Measurements from ENCODE around the gene PCLAF.

GRCh38 chr15:64373360-64373759 is 7.9 kb downstream of the PCLAF start:
- TF ChIP-seq CTCF (IDR thresholded peaks at IDR 0.05) (no peak), POLR2A (IDR thresholded peaks at IDR 0.05) (no peak)

Measured in esophagus squamous epithelium (tissue), 4 donors.